Bronchial epithelial cell (primary cell): ENCODE measurements around the gene SPINK1. TPM values are rescaled to one million over a fixed set of nuclear protein-coding genes. Genes with fewer than 3 reads are reported as not detected.

ENCODE experiments used
- DNase-seq: peaks from one replicate; pipeline ENCODE4 v3.0.0-alpha.2; 2010; ENCODE audit warnings: low read depth
- FAIRE-seq: peaks from 2 replicates; lab custom pipeline; 2011; peaks lifted over from hg19 to GRCh38; lab: Jason Lieb, UNC
- H3K27me3 ChIP-seq: 2 replicates; pipeline ENCODE4 v1.5.1; 2011; ENCODE audit warnings: low read length; ENCODE audit not compliant: control insufficient read depth, insufficient read depth
- H3K36me3 ChIP-seq: 2 replicates; pipeline ENCODE4 v1.5.1; 2011; ENCODE audit warnings: low read length; ENCODE audit not compliant: control insufficient read depth, insufficient read depth
- H3K4me3 ChIP-seq: 2 replicates; pipeline ENCODE4 v1.5.1; 2011; ENCODE audit warnings: mild to moderate bottlenecking, low read depth, low read length, control low read depth
- total RNA-seq: library from RNA; depleted of rRNA; stranded (reverse); fragments of >200 nt; gene quantifications from 2 replicates; pipeline ENCODE4 v1.2.1, GENCODE V29; 2014
- TF ChIP-seq, protein P1 (sequence below): IDR thresholded peaks from 2 replicates; pipeline ENCODE4 v1.5.1; 2011; ENCODE audit warnings: mild to moderate bottlenecking, moderate library complexity, low read length, control low read depth, inconsistent platforms; ENCODE audit not compliant: insufficient read depth, severe bottlenecking

SPINK1 gene, protein sequence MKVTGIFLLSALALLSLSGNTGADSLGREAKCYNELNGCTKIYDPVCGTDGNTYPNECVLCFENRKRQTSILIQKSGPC
- 0.51 and 1.1 TPM in 2 replicates for total RNA-seq

GRCh38 chr5:147831465-147831864 lies at the start of gene SPINK1:
SPINK1 (minus strand) TSS chr5:147831671; CDS start chr5:147831577, 94 bp downstream.
- peaks cover 2% of the 10 kb centered on the region for H3K27me3 ChIP-seq
- no peaks in the 10 kb centered on the region for H3K36me3 ChIP-seq
- DNase-seq = no peak
- FAIRE-seq = no peak
- no peak within 1 kb of the TSS for H3K4me3 ChIP-seq
- TF ChIP-seq, protein P1, sequence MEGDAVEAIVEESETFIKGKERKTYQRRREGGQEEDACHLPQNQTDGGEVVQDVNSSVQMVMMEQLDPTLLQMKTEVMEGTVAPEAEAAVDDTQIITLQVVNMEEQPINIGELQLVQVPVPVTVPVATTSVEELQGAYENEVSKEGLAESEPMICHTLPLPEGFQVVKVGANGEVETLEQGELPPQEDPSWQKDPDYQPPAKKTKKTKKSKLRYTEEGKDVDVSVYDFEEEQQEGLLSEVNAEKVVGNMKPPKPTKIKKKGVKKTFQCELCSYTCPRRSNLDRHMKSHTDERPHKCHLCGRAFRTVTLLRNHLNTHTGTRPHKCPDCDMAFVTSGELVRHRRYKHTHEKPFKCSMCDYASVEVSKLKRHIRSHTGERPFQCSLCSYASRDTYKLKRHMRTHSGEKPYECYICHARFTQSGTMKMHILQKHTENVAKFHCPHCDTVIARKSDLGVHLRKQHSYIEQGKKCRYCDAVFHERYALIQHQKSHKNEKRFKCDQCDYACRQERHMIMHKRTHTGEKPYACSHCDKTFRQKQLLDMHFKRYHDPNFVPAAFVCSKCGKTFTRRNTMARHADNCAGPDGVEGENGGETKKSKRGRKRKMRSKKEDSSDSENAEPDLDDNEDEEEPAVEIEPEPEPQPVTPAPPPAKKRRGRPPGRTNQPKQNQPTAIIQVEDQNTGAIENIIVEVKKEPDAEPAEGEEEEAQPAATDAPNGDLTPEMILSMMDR = no peak

DNA sequence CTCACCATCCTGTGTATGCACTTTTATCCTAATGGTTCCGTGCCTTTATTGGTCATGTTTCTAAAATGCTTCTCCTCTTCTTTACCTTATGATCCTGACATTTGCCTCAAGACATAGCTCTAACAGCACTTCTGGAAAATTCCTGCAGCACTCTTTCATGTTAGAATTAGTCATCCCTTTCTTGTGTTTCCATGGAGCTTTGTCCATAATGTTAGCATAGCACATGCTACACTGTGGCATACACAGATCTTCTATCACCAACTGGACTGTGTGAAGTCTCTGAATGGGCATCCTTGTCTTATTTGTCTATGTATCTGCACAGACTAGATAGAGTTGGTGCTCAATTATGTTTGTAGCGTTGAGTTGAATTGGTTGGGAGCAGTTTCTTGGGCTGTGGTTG lies 49.0 kb upstream of the SPINK1 start:
- FAIRE-seq = no peak
- Histone ChIP-seq H3K4me3 (no peak overlapping the region), H3K27me3 (peaks cover 1% of the 10 kb centered on the region), H3K36me3 (no peaks in the 10 kb centered on the region)
- peak; percentile 46 for DNase-seq
- TF ChIP-seq, protein P1 = no peak

- no peak for DNase-seq
- TF ChIP-seq, protein P1 = no peak
- no peak for FAIRE-seq
- Histone ChIP-seq H3K36me3 (no peaks in the 10 kb centered on the region), H3K4me3 (no peak overlapping the region), H3K27me3 (peaks cover 1% of the 10 kb centered on the region)
Observed at GRCh38 chr5:147879784-147880183, 48.3 kb upstream of the SPINK1 start.

DNA sequence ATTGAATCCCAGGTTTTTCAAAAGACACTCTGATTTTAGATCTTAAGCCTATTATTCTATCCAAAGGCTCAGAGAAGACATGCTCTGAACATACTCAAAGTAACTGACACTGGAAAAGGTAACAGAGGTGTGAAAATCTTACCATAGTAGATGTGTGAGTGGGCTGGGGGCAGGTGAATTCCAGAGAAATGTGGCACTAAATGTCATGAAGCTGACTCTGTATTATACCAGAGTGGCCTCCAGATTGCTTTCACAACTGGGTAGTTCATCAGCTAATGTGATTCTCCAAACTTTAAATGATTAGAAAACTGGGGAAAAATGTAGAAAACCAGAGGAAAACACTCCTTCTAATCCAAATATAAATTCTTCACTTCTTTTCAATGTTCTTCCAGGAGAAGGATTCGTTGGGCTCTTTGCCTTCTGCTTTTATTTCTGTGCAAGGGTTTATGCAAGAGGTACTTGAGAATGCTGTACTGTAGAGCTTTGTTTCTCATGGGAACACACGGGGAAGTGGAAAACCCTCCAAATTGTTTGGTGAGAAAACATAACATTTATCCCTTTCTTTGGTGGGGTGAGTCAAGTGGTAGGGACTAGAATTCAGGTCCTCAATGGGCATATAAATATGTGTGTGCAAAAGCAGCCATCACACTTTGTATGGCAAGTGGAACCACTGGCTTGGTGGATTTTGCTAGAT lies 46.7 kb upstream of the SPINK1 start, which contains the start of gene SCGB3A2:
Gene SCGB3A2, plus strand, starts transcription at position 646 of the 694 bp plus-strand sequence. CDS start 93 bp downstream, outside the sequence.
- Histone ChIP-seq H3K4me3 (no peak within 1 kb of the TSS), H3K27me3 (peaks cover 1% of the 10 kb centered on the region), H3K36me3 (no peaks in the 10 kb centered on the region)
- no peak for DNase-seq
- FAIRE-seq = no peak
- TF ChIP-seq, protein P1 = no peak

DNA sequence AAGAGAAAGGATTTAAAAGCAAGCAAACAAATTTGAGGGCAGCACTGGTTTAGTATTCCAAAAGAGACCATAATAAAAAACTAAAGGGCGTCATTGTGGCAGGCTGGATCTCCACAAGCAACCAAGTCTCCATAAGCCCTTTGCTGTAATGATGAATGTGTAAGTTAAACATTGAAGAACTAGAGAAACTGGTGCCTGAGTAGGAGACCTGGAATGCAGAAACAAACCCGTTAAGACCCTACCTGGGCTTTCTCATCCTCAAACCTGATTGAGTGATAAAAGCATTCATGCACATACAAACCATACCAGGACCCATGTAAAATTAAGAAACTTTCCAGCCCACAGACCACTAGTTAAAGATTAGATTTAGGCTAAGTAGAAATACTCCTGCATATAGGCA lies 45.2 kb upstream of the SPINK1 start:
- Histone ChIP-seq H3K27me3 (peaks cover 1% of the 10 kb centered on the region), H3K4me3 (no peak overlapping the region), H3K36me3 (no peaks in the 10 kb centered on the region)
- FAIRE-seq (no peak), DNase-seq (no peak)
- TF ChIP-seq, protein P1 = no peak
